Uterus (tissue), 4 donors: ENCODE data around the gene PTPRN2. TPM values are rescaled to one million over a fixed set of nuclear protein-coding genes. Genes with fewer than 3 reads are reported as not detected.

Experiments
- DNase-seq, 2 donors: peaks; one replicate each; pipeline ENCODE4 v3.0.0-alpha.2; 2019 to 2020
- H3K27ac ChIP-seq, 2 donors: fragments of 200-600 bp; sonication (generic); 1 replicate in 1 of 2; 2 replicates in 1 of 2; pipeline ENCODE4 v1.5.1; 2016 to 2018
- H3K27me3 ChIP-seq, 2 donors: fragments of 200-600 bp; sonication (generic); one replicate each; pipeline ENCODE4 v1.5.1; 2018 to 2019; ENCODE audit warnings: control low read depth in 1 of 2
- H3K36me3 ChIP-seq, 2 donors: fragments of 200-600 bp; sonication (generic); one replicate each; pipeline ENCODE4 v1.5.1; 2019; ENCODE audit warnings: control low read depth in 1 of 2
- H3K4me1 ChIP-seq, 2 donors: fragments of 200-600 bp; sonication (generic); one replicate each; pipeline ENCODE4 v1.5.1; 2018 to 2019; ENCODE audit warnings: control low read depth in 1 of 2
- H3K4me3 ChIP-seq, 2 donors: fragments of 200-600 bp; sonication (generic); 1 replicate in 1 of 2; 2 replicates in 1 of 2; pipeline ENCODE4 v1.5.1; 2018 to 2019; ENCODE audit warnings: mild to moderate bottlenecking in 1 of 2
- H3K9me3 ChIP-seq, 2 donors: fragments of 200-600 bp; sonication (generic); one replicate each; pipeline ENCODE4 v1.5.1; 2019; ENCODE audit warnings: control low read depth in 1 of 2
- POLR2A ChIP-seq, 2 donors: fragments of 450-650 bp; IDR thresholded peaks; one replicate each; pipeline ENCODE4 v1.6.1; 2016; ENCODE audit warnings: antibody characterized with exemption in 2 of 2, mild to moderate bottlenecking in 1 of 2, moderate library complexity in 1 of 2
- intact Hi-C: fragments of 100-400 bp; cut with DNase I; formaldehyde crosslinking; loops from one replicate; pipeline ENCODE4 v1.15.1; 2023; ENCODE audit warnings: low total_unique reads
- total RNA-seq, 4 donors: library from RNA; depleted of rRNA in 3 of 4; stranded (reverse); fragments of >200 nt in 3 of 4; gene quantifications; one replicate each; pipeline versions ENCODE4 v1.1.0 to v1.2.4, GENCODE V29; 2014 to 2023
- TF ChIP-seq, protein P1 (sequence below), 4 experiments: fragments of 200-600 bp in 2 of 4; fragments of 450-650 bp in 2 of 4; sonication (generic) in 2 of 4; IDR thresholded peaks; one replicate each; pipeline ENCODE4 v1.5.1; 2016 to 2019; ENCODE audit warnings: antibody characterized with exemption in 4 of 4, mild to moderate bottlenecking in 2 of 4, moderate library complexity in 1 of 4
- donor health status: DM: yes; HTN: yes; CAD: no.

Gene PTPRN2
- total RNA-seq, 4 donors from 2014 or later, result 1.2 to 5.2 (median 2.3) TPM

DNA sequence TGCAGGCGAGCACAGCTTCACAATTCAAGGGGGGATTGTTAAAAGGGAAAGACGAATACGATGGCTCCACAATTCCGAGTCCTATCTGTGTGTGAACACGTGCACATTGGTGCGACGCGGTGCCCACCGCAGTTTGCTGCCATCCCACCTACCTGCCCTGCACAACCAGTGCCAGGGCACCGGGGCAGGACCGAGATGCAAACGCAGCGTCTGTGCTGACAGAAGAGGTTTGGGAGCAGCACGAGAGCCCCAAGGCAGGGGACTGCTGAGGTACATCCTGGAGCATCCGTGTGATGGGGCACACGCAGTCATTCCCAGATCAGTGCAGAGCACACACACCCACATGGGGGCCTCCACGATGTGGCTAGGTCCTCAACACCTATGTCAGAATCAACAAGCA is 1029.6 kb downstream of the PTPRN2 start:
- no peak overlapping the region for H3K4me3 ChIP-seq
- TF ChIP-seq, protein P1, sequence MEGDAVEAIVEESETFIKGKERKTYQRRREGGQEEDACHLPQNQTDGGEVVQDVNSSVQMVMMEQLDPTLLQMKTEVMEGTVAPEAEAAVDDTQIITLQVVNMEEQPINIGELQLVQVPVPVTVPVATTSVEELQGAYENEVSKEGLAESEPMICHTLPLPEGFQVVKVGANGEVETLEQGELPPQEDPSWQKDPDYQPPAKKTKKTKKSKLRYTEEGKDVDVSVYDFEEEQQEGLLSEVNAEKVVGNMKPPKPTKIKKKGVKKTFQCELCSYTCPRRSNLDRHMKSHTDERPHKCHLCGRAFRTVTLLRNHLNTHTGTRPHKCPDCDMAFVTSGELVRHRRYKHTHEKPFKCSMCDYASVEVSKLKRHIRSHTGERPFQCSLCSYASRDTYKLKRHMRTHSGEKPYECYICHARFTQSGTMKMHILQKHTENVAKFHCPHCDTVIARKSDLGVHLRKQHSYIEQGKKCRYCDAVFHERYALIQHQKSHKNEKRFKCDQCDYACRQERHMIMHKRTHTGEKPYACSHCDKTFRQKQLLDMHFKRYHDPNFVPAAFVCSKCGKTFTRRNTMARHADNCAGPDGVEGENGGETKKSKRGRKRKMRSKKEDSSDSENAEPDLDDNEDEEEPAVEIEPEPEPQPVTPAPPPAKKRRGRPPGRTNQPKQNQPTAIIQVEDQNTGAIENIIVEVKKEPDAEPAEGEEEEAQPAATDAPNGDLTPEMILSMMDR (IDR thresholded peaks at IDR 0.05), result no peak
- TF ChIP-seq POLR2A (IDR thresholded peaks at IDR 0.05), result no peak
- intact Hi-C loops, result no loop called here
- DNase-seq, result no peak
- no peaks in the 10 kb centered on the region for H3K4me1 ChIP-seq
- H3K27ac ChIP-seq, result no peak overlapping the region
- H3K36me3 ChIP-seq, result no peaks in the 10 kb centered on the region
- H3K9me3 ChIP-seq, result no peaks in the 10 kb centered on the region
- no peaks in the 10 kb centered on the region for H3K27me3 ChIP-seq

GRCh38 chr7:157557263-157557662 is 1030.4 kb downstream of the PTPRN2 start:
- no peaks in the 10 kb centered on the region for H3K27me3 ChIP-seq
- no peak overlapping the region for H3K27ac ChIP-seq
- no peak for DNase-seq
- H3K4me3 ChIP-seq, result no peak overlapping the region
- no peaks in the 10 kb centered on the region for H3K36me3 ChIP-seq
- intact Hi-C loops, result no loop called here
- H3K4me1 ChIP-seq, result no peaks in the 10 kb centered on the region
- TF ChIP-seq, protein P1 (IDR thresholded peaks at IDR 0.05), result no peak
- TF ChIP-seq POLR2A (IDR thresholded peaks at IDR 0.05), result no peak
- no peaks in the 10 kb centered on the region for H3K9me3 ChIP-seq

GRCh38 chr7:157556642-157556944 is 1031.0 kb downstream of the PTPRN2 start:
- H3K9me3 ChIP-seq, result no peaks in the 10 kb centered on the region
- no peaks in the 10 kb centered on the region for H3K27me3 ChIP-seq
- no peak overlapping the region for H3K4me3 ChIP-seq
- no peak overlapping the region for H3K27ac ChIP-seq
- no peak for DNase-seq
- H3K4me1 ChIP-seq, result no peaks in the 10 kb centered on the region
- no peak for TF ChIP-seq POLR2A (IDR thresholded peaks at IDR 0.05)
- TF ChIP-seq, protein P1 (IDR thresholded peaks at IDR 0.05), result no peak
- intact Hi-C loops, result no loop called here
- H3K36me3 ChIP-seq, result no peaks in the 10 kb centered on the region

DNA sequence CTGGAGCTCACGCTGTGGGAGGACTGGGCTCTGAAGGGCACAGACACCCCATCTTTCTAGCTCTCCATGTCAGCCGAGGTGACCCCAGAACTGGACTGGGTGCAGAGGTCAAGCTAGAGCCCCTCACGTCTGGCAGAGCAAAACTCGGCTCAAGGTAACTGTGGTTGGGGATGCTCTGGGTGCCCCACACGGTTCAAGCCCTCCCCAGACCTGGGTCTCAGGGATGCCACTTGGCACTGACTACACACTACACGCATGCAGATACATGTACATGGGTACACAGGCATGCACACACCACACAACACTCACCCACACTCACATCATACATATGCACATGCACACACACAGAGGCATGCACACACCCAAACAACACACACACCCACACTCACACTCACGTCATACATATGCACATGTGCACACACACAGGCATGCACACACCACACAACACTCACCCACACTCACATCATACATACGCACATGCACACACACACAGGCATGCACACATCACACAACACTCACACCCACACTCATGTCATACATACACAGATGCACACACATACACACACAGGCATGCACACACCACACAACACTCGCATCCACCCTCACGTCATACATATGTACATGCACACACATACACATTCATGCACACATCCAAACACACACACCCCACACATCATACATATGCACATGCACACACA is 1031.5 kb downstream of the PTPRN2 start:
- DNase-seq, result no peak

GRCh38 chr7:157555313-157555712 is 1032.3 kb downstream of the PTPRN2 start:
- H3K27me3 ChIP-seq, result no peaks in the 10 kb centered on the region
- DNase-seq, result no peak
- intact Hi-C loops, result no loop called here
- H3K9me3 ChIP-seq, result no peaks in the 10 kb centered on the region
- no peaks in the 10 kb centered on the region for H3K36me3 ChIP-seq
- H3K4me1 ChIP-seq, result no peaks in the 10 kb centered on the region
- TF ChIP-seq, protein P1 (IDR thresholded peaks at IDR 0.05), result no peak
- no peak for TF ChIP-seq POLR2A (IDR thresholded peaks at IDR 0.05)
- H3K4me3 ChIP-seq, result no peak overlapping the region
- H3K27ac ChIP-seq, result no peak overlapping the region

More for the DNA sequence above, 1031.5 kb downstream of the PTPRN2 start:
- Histone ChIP-seq H3K9me3 (no peaks in the 10 kb centered on the region), H3K27me3 (no peaks in the 10 kb centered on the region), H3K36me3 (no peaks in the 10 kb centered on the region), H3K27ac (no peak overlapping the region), H3K4me1 (no peaks in the 10 kb centered on the region), H3K4me3 (no peak overlapping the region)
- TF ChIP-seq, protein P1 (IDR thresholded peaks at IDR 0.05), result no peak
- no peak for TF ChIP-seq POLR2A (IDR thresholded peaks at IDR 0.05)
- intact Hi-C loops, result no loop called here
